CD4-positive, alpha-beta memory T cell (primary cell): Measurements from ENCODE around the gene CST8. TPM values are rescaled to one million over a fixed set of nuclear protein-coding genes. Genes with fewer than 3 reads are reported as not detected.

Source experiments
- CTCF ChIA-PET: fragments of 350-600 bp; sonication (Branson Sonifier 250); formaldehyde crosslinking; loops from one replicate; lab custom pipeline; 2021; ENCODE audit warnings: inconsistent platforms; ENCODE audit not compliant: partially characterized antibody; lab: Charles Lee
- POLR2A ChIA-PET: fragments of 350-600 bp; sonication (Branson Sonifier 250); formaldehyde crosslinking; loops from one replicate; lab custom pipeline; 2021; ENCODE audit not compliant: partially characterized antibody; lab: Charles Lee
- DNase-seq, 5 donors: peaks; one replicate each; pipeline versions ENCODE4 v3.0.0 to v3.0.0-alpha.2; 2020 to 2022; ENCODE audit warnings: mixed read lengths in 1 of 5
- H3K27ac ChIP-seq: one replicate; pipeline ENCODE4 v1.7.0; 2013; ENCODE audit warnings: low read depth, low read length
- H3K27me3 ChIP-seq: 2 replicates; pipeline ENCODE4 v1.7.0; 2013; ENCODE audit warnings: mild to moderate bottlenecking, low read length, moderate library complexity; ENCODE audit not compliant: insufficient read depth
- H3K36me3 ChIP-seq: 2 replicates; pipeline ENCODE4 v1.7.0; 2013; ENCODE audit warnings: mild to moderate bottlenecking, low read length, moderate library complexity; ENCODE audit not compliant: insufficient read depth
- H3K4me1 ChIP-seq: 2 replicates; pipeline ENCODE4 v1.7.0; 2013; ENCODE audit warnings: mild to moderate bottlenecking, low read length, moderate library complexity; ENCODE audit not compliant: insufficient read depth
- H3K4me3 ChIP-seq, 2 donors: one replicate each; pipeline ENCODE4 v1.7.0; 2013; ENCODE audit warnings: low read length in 2 of 2, mild to moderate bottlenecking in 1 of 2
- H3K9me3 ChIP-seq, 2 donors: one replicate each; pipeline ENCODE4 v1.7.0; 2013; ENCODE audit warnings: low read length in 2 of 2, control low read depth in 1 of 2; ENCODE audit not compliant: control insufficient read depth in 1 of 2
- H3K27ac Mint-ChIP-seq, 7 donors: one replicate each; pipeline ENCODE4 v1.8.0; 2020 to 2021; ENCODE audit warnings: mixed read lengths in 7 of 7, mild to moderate bottlenecking in 6 of 7, inconsistent platforms in 3 of 7, moderate library complexity in 3 of 7
- H3K27me3 Mint-ChIP-seq, 2 donors: one replicate each; pipeline ENCODE4 v1.8.0; 2020 to 2021; ENCODE audit warnings: mixed read lengths in 2 of 2
- H3K36me3 Mint-ChIP-seq, 2 donors: one replicate each; pipeline ENCODE4 v1.8.0; 2020 to 2021; ENCODE audit warnings: mixed read lengths in 2 of 2, inconsistent platforms in 1 of 2, mild to moderate bottlenecking in 1 of 2
- H3K4me1 Mint-ChIP-seq, 4 donors: one replicate each; pipeline ENCODE4 v1.8.0; 2020 to 2021; ENCODE audit warnings: mixed read lengths in 4 of 4, mild to moderate bottlenecking in 1 of 4
- H3K4me3 Mint-ChIP-seq, 8 donors: one replicate each; pipeline ENCODE4 v1.8.0; 2020 to 2021; ENCODE audit warnings: mixed read lengths in 8 of 8, mild to moderate bottlenecking in 7 of 8, moderate library complexity in 6 of 8, inconsistent platforms in 3 of 8
- H3K9me3 Mint-ChIP-seq, 8 donors: one replicate each; pipeline ENCODE4 v1.8.0; 2020 to 2021; ENCODE audit warnings: mixed read lengths in 8 of 8, mild to moderate bottlenecking in 5 of 8, inconsistent platforms in 3 of 8, moderate library complexity in 1 of 8
- intact Hi-C: fragments of 100-400 bp; cut with micrococcal nuclease; formaldehyde crosslinking; loops from one replicate; pipeline ENCODE4 v1.15.1; 2023
- polyA plus RNA-seq, 2 donors: library from polyadenylated mRNA; unstranded; fragments of 300-500 nt; fragmentation: Illumina TruSeq; gene quantifications; one replicate each; pipeline ENCODE4 v1.2.3, GENCODE V29; 2021
- total RNA-seq, 2 experiments: library from RNA; stranded (reverse); gene quantifications; one replicate each; pipeline ENCODE4 v1.2.3, GENCODE V29; 2021

The CST8 gene
- total and polyA plus RNA-seq, 4 experiments from 2014 or later = not detected

GRCh38 chr20:23508449-23509229, 17.7 kb downstream of the CST8 start:
- no peaks in the 10 kb centered on the region for H3K4me1 ChIP-seq
- no peak overlapping the region for H3K27ac ChIP-seq
- DNase-seq = no peak
- no peaks in the 10 kb centered on the region for H3K9me3 ChIP-seq
- Mint-ChIP-seq H3K27ac (no peak overlapping the region), H3K4me3 (no peak overlapping the region), H3K36me3 (no peaks in the 10 kb centered on the region), H3K4me1 (no peaks in the 10 kb centered on the region), H3K27me3 (peaks cover 2% of the 10 kb centered on the region in 2 donors), H3K9me3 (no peaks in the 10 kb centered on the region)
- no peaks in the 10 kb centered on the region for H3K27me3 ChIP-seq
- ChIA-PET CTCF (no interaction called here), POLR2A (no interaction called here)
- H3K4me3 ChIP-seq = no peak overlapping the region
- intact Hi-C loops = no loop called here
- no peaks in the 10 kb centered on the region for H3K36me3 ChIP-seq

- Histone ChIP-seq H3K36me3 (no peaks in the 10 kb centered on the region), H3K27ac (no peak overlapping the region), H3K4me3 (no peak overlapping the region), H3K9me3 (no peaks in the 10 kb centered on the region), H3K27me3 (no peaks in the 10 kb centered on the region), H3K4me1 (no peaks in the 10 kb centered on the region)
- Mint-ChIP-seq H3K27me3 (peaks cover 2 to 3% of the 10 kb centered on the region in 2 donors), H3K9me3 (peaks cover 0 to 2% (median 0%) of the 10 kb centered on the region in 8 donors), H3K36me3 (no peaks in the 10 kb centered on the region), H3K4me3 (no peak overlapping the region), H3K27ac (no peak overlapping the region), H3K4me1 (no peaks in the 10 kb centered on the region)
- POLR2A ChIA-PET = no interaction called here
- CTCF ChIA-PET = no interaction called here
- DNase-seq = no peak
- intact Hi-C loops = no loop called here
Observed at GRCh38 chr20:23509247-23509913, 18.5 kb downstream of the CST8 start.

- Histone ChIP-seq H3K4me3 (no peak overlapping the region), H3K27me3 (no peaks in the 10 kb centered on the region), H3K36me3 (no peaks in the 10 kb centered on the region), H3K27ac (no peak overlapping the region), H3K9me3 (no peaks in the 10 kb centered on the region), H3K4me1 (no peaks in the 10 kb centered on the region)
- peaks cover 2 to 3% of the 10 kb centered on the region in 2 donors for H3K27me3 Mint-ChIP-seq
- H3K9me3 Mint-ChIP-seq = peaks cover 0 to 2% (median 0%) of the 10 kb centered on the region in 8 donors
- intact Hi-C loops = no loop called here
- no peak overlapping the region for H3K4me3 Mint-ChIP-seq
- ChIA-PET CTCF (no interaction called here), POLR2A (no interaction called here)
- no peak overlapping the region for H3K27ac Mint-ChIP-seq
- no peaks in the 10 kb centered on the region for H3K4me1 Mint-ChIP-seq
- no peak for DNase-seq
- no peaks in the 10 kb centered on the region for H3K36me3 Mint-ChIP-seq
Observed at GRCh38 chr20:23510000-23510590, 19.2 kb downstream of the CST8 start.

- ChIA-PET CTCF (no interaction called here), POLR2A (no interaction called here)
- H3K4me1 ChIP-seq = no peaks in the 10 kb centered on the region
- Mint-ChIP-seq H3K4me1 (no peaks in the 10 kb centered on the region), H3K4me3 (no peak overlapping the region), H3K36me3 (no peaks in the 10 kb centered on the region), H3K9me3 (peaks cover 0 to 2% (median 0%) of the 10 kb centered on the region in 8 donors), H3K27ac (no peak overlapping the region), H3K27me3 (peaks cover 0 to 3% of the 10 kb centered on the region in 2 donors)
- no peak overlapping the region for H3K4me3 ChIP-seq
- DNase-seq = no peak
- no peaks in the 10 kb centered on the region for H3K27me3 ChIP-seq
- H3K9me3 ChIP-seq = no peaks in the 10 kb centered on the region
- intact Hi-C loops = no loop called here
- no peak overlapping the region for H3K27ac ChIP-seq
- H3K36me3 ChIP-seq = no peaks in the 10 kb centered on the region
Observed at GRCh38 chr20:23513164-23513563, 22.2 kb downstream of the CST8 start.

GRCh38 chr20:23514848-23515247, 23.9 kb downstream of the CST8 start:
- Mint-ChIP-seq H3K4me1 (no peaks in the 10 kb centered on the region), H3K9me3 (peaks cover 0 to 3% (median 0%) of the 10 kb centered on the region in 8 donors), H3K27ac (no peak overlapping the region), H3K4me3 (no peak overlapping the region), H3K36me3 (no peaks in the 10 kb centered on the region), H3K27me3 (peaks cover 5 to 9% of the 10 kb centered on the region in 2 donors)
- Histone ChIP-seq H3K27ac (no peak overlapping the region), H3K36me3 (no peaks in the 10 kb centered on the region), H3K9me3 (no peaks in the 10 kb centered on the region), H3K4me3 (no peak overlapping the region), H3K4me1 (no peaks in the 10 kb centered on the region), H3K27me3 (no peaks in the 10 kb centered on the region)
- ChIA-PET CTCF (no interaction called here), POLR2A (no interaction called here)
- intact Hi-C loops = no loop called here
- DNase-seq = no peak

- no peaks in the 10 kb centered on the region for H3K36me3 Mint-ChIP-seq
- Histone ChIP-seq H3K27me3 (no peaks in the 10 kb centered on the region), H3K36me3 (no peaks in the 10 kb centered on the region), H3K4me1 (no peaks in the 10 kb centered on the region), H3K27ac (no peak overlapping the region), H3K4me3 (no peak overlapping the region), H3K9me3 (no peaks in the 10 kb centered on the region)
- CTCF ChIA-PET = no interaction called here
- H3K4me1 Mint-ChIP-seq = no peaks in the 10 kb centered on the region
- H3K9me3 Mint-ChIP-seq = peaks cover 0 to 3% (median 0%) of the 10 kb centered on the region in 8 donors
- H3K4me3 Mint-ChIP-seq = no peak overlapping the region
- H3K27me3 Mint-ChIP-seq = peaks cover 5 to 10% of the 10 kb centered on the region in 2 donors
- no peak overlapping the region for H3K27ac Mint-ChIP-seq
- intact Hi-C loops = no loop called here
- POLR2A ChIA-PET = no interaction called here
- DNase-seq = no peak
Observed at GRCh38 chr20:23515250-23515939, 24.5 kb downstream of the CST8 start.

- no peaks in the 10 kb centered on the region for H3K27me3 ChIP-seq
- no peak overlapping the region for H3K27ac ChIP-seq
- DNase-seq = no peak
- Mint-ChIP-seq H3K4me3 (no peak overlapping the region), H3K27ac (no peak overlapping the region), H3K27me3 (peaks cover 5 to 10% of the 10 kb centered on the region in 2 donors), H3K36me3 (no peaks in the 10 kb centered on the region), H3K9me3 (peaks cover 0 to 3% (median 0%) of the 10 kb centered on the region in 8 donors), H3K4me1 (no peaks in the 10 kb centered on the region)
- H3K4me1 ChIP-seq = no peaks in the 10 kb centered on the region
- H3K36me3 ChIP-seq = no peaks in the 10 kb centered on the region
- no peak overlapping the region for H3K4me3 ChIP-seq
- intact Hi-C loops = no loop called here
- ChIA-PET POLR2A (no interaction called here), CTCF (no interaction called here)
- no peaks in the 10 kb centered on the region for H3K9me3 ChIP-seq
Observed at GRCh38 chr20:23517719-23518118, 26.8 kb downstream of the CST8 start.
